IPS-NIHi7 (cell line): ENCODE data around the gene ALOX12.
A peak's percentile ranks its signal among the peaks of the same experiment; 100 is the strongest.

Source experiments
- DNase-seq: peaks from one replicate; pipeline ENCODE4 v3.0.0; 2012; ENCODE audit warnings: mixed read lengths; ENCODE audit errors: extremely low spot score

ALOX12 gene

GRCh38 chr17:7021993-7022778 lies 26.3 kb downstream of the ALOX12 start:
- peak; percentile 88 for DNase-seq

GRCh38 chr17:7022781-7023571 lies 27.1 kb downstream of the ALOX12 start, which contains the start of gene BCL6B:
Gene BCL6B (plus strand): TSS chr17:7023050. CDS start chr17:7023672, 622 bp downstream.
- DNase-seq, result peak; percentile 39

GRCh38 chr17:7023576-7024401 lies 27.9 kb downstream of the ALOX12 start:
- DNase-seq, result peak; percentile 97

- no peak for DNase-seq
Observed at GRCh38 chr17:7024402-7024785, 28.5 kb downstream of the ALOX12 start.

GRCh38 chr17:7025245-7025644 lies 29.4 kb downstream of the ALOX12 start:
- no peak for DNase-seq

- no peak for DNase-seq
Observed at GRCh38 chr17:7026471-7027115, 30.7 kb downstream of the ALOX12 start.

- DNase-seq, result no peak
Observed at GRCh38 chr17:7027335-7027734, 31.5 kb downstream of the ALOX12 start.

- no peak for DNase-seq
Observed at GRCh38 chr17:7029096-7029495, 33.2 kb downstream of the ALOX12 start.

GRCh38 chr17:7029659-7030058 lies 33.8 kb downstream of the ALOX12 start:
- no peak for DNase-seq

GRCh38 chr17:7034955-7035590 lies 39.2 kb downstream of the ALOX12 start:
- no peak for DNase-seq

GRCh38 chr17:7035591-7036368 lies 39.9 kb downstream of the ALOX12 start, which contains the start of gene SLC16A13:
Gene SLC16A13 (plus strand): TSS chr17:7036015. CDS start chr17:7036383, 368 bp downstream.
- peak; percentile 98 for DNase-seq

GRCh38 chr17:7038025-7038862 lies 42.4 kb downstream of the ALOX12 start:
- DNase-seq, result no peak

GRCh38 chr17:7039832-7040231 lies 44.0 kb downstream of the ALOX12 start:
- no peak for DNase-seq

GRCh38 chr17:7041607-7042500 lies 46.0 kb downstream of the ALOX12 start:
- DNase-seq, result peak; percentile 56

- peak; percentile 48 for DNase-seq
Observed at GRCh38 chr17:7042501-7043181, 46.8 kb downstream of the ALOX12 start.

- no peak for DNase-seq
Observed at GRCh38 chr17:7043182-7043496, 47.3 kb downstream of the ALOX12 start.

GRCh38 chr17:7043497-7044198 lies 47.8 kb downstream of the ALOX12 start, which contains the start of gene SLC16A11:
Gene SLC16A11 (minus strand): TSS chr17:7044092. CDS start chr17:7043513, 579 bp downstream.
- DNase-seq, result no peak
